NCI-H146 treated with DMSO at 0.1 percent for 48 hours (cell line): ENCODE data around the gene KTI12.

Experiments used
- DNase-seq: peaks from one replicate; lab custom pipeline; 2025; ENCODE audit not compliant: unreplicated experiment; lab: John Stamatoyannopoulos, UW

Gene KTI12

GRCh38 chr1:51989582-51990477, 43.8 kb downstream of the KTI12 start:
- peak; percentile 38 for DNase-seq

DNA sequence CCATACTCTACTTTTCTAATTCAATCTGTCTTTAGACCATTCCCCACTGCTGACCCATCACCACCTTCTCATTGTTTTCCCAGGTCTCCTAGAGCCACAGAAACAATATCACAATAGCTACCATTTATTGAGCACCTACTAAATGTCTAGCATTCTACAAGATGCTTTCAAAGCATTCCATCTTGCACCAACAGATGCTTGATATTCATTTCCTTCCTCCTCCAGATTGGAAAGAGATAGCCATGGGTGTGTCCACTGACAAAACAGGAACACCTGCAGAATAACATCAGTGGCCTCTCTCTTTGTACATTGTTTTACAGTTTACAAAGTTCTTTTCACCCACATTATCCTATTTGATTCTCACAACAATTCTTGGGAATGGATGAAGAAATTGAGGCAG, 45.4 kb downstream of the KTI12 start:
- no peak for DNase-seq

GRCh38 chr1:51986718-51987117, 46.9 kb downstream of the KTI12 start:
- DNase-seq = peak; percentile 10

DNA sequence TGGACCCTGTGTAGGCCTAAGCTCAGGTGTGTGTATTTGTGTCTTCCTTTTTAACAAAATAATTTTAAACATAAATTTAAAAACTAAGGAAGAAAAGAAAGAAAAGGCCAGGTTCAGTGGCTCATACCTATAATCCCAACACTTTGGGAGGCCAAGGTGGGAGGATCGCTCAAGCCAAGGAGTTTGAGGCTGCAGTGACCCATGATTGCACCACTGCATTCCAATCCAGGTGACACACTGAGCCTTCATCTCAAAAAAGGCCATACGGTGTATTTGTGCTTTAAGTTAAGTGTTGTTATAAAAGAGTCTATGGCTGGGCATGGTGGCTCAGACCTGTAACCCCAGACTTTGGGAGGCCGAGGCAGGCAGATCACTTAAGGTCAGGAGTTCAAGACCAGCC, 51.4 kb downstream of the KTI12 start:
- DNase-seq = no peak
